GM06990 (cell line): ENCODE results near the gene SMC4.

Experiments used
- DNase-seq: peaks from one replicate; pipeline ENCODE4 v3.0.0-alpha.2; 2011; ENCODE audit not compliant: insufficient read length; ENCODE audit errors: extremely low read depth
- H3K27me3 ChIP-seq: replicated peaks from 2 replicates; pipeline ENCODE4 v1.6.0; 2011; ENCODE audit warnings: low read length; ENCODE audit not compliant: control insufficient read depth, insufficient read depth
- H3K36me3 ChIP-seq: 2 replicates; pipeline ENCODE4 v1.5.1; 2011; ENCODE audit warnings: low read length; ENCODE audit not compliant: control insufficient read depth, insufficient read depth
- H3K4me3 ChIP-seq: replicated peaks from 2 replicates; pipeline ENCODE4 v1.5.1; 2011; ENCODE audit warnings: low read depth, mild to moderate bottlenecking, control low read depth, low read length
- CTCF ChIP-seq: IDR thresholded peaks from 2 replicates; pipeline ENCODE4 v1.5.1; 2011; ENCODE audit warnings: low read length, control low read depth, mild to moderate bottlenecking, inconsistent platforms; ENCODE audit not compliant: insufficient read depth, poor library complexity, severe bottlenecking

The SMC4 gene

GRCh38 chr3:160370987-160371857, 28.2 kb upstream of the SMC4 start:
- DNase-seq: no peak
- H3K27me3 ChIP-seq: no peaks in the 10 kb centered on the region
- no peak overlapping the region for H3K4me3 ChIP-seq
- no peak for TF ChIP-seq CTCF
- H3K36me3 ChIP-seq: no peaks in the 10 kb centered on the region

DNA sequence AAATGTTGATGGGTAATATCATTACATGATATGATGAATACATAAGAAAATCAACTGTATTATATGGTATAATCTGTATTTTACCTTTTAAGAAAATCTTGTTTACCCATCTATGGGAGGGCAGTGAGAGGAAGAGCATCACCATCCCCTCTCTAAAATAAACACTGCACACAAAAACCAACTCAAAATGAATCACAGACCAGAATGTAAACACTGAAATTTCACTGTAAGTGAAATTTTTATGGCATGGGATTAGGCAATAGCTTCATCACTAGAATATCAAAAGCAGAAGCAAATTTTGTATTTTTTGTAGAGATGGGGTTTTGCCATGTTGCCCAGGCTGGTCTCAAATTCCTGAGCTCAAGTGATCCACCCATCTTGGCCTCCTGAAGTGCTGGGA, 26.7 kb upstream of the SMC4 start:
- Histone ChIP-seq H3K4me3 (no peak overlapping the region), H3K36me3 (no peaks in the 10 kb centered on the region), H3K27me3 (no peaks in the 10 kb centered on the region)
- DNase-seq: no peak
- TF ChIP-seq CTCF: no peak

DNA sequence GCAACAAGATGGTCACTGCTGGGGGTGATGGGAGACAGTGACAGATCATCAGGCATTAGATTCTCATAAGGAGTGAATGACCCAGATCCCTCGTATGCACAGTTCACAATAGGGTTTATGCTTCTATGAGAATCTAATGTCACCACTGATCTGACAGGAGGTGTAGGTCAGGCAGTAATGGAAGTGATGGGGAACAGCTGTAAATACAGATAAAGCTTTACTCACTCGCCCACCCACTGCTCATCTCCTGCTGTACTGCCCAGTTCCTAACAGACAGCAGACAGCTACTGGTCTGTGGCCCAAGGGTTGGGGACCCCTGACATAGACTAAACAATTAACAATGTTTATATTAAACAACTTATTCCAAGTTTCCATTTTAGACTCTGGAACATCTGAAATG, 25.8 kb upstream of the SMC4 start:
- Histone ChIP-seq H3K4me3 (no peak overlapping the region), H3K27me3 (no peaks in the 10 kb centered on the region), H3K36me3 (no peaks in the 10 kb centered on the region)
- no peak for TF ChIP-seq CTCF
- no peak for DNase-seq

- H3K27me3 ChIP-seq: no peaks in the 10 kb centered on the region
- no peak overlapping the region for H3K4me3 ChIP-seq
- DNase-seq: no peak
- TF ChIP-seq CTCF: no peak
- H3K36me3 ChIP-seq: no peaks in the 10 kb centered on the region
Measured at GRCh38 chr3:160374472-160374871, 25.0 kb upstream of the SMC4 start.

- DNase-seq: no peak
- no peak for TF ChIP-seq CTCF
Measured at GRCh38 chr3:160374925-160375324, 24.5 kb upstream of the SMC4 start.

More at GRCh38 chr3:160374925-160375324, 24.5 kb upstream of the SMC4 start:
- Histone ChIP-seq H3K27me3 (no peaks in the 10 kb centered on the region), H3K36me3 (no peaks in the 10 kb centered on the region), H3K4me3 (no peak overlapping the region)
